Measurements from ENCODE around the gene ZBTB25. TPM values are rescaled to one million over a fixed set of nuclear protein-coding genes. Genes with fewer than 3 reads are reported as not detected.

ZBTB25 gene
- total and polyA plus RNA-seq, 8 donors, result 2.3 to 10.1 (median 3.6) TPM

DNA sequence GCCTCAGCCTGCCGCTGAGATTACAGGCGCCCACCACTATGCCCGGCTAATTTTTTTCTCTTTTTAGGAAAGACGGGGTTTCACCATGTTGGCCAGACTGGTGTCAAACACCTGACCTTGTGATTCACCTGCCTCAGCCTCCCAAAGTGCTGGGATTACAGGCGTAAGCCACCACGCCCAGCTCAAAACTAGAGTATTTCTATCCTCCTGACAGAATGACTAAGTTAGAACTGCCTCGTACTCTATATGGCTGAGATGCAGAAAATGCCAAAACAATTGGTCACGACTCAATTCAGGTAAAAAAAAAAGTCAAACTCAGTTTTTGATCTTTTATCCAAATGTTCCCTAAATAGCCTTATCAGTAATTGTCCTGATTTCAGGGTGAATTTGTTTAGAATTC lies 27.2 kb downstream of the ZBTB25 start:
- Histone ChIP-seq H3K9me3 (no peaks in the 10 kb centered on the region), H3K27me3 (no peaks in the 10 kb centered on the region), H3K4me3 (no peak overlapping the region), H3K4me1 (no peaks in the 10 kb centered on the region), H3K27ac (no peak overlapping the region), H3K36me3 (peaks cover 0 to 21% (median 8%) of the 10 kb centered on the region in 4 donors)
- whole genome bisulfite sequencing, 5 donors, result 90 to 92% (median 91%) methylated on average over 8 of the region's 8 CpGs
- intact Hi-C loops (cut with DNase I; ENCODE audit: low total_unique reads), result no loop called here
- no peak for DNase-seq
- TF ChIP-seq, protein P1, sequence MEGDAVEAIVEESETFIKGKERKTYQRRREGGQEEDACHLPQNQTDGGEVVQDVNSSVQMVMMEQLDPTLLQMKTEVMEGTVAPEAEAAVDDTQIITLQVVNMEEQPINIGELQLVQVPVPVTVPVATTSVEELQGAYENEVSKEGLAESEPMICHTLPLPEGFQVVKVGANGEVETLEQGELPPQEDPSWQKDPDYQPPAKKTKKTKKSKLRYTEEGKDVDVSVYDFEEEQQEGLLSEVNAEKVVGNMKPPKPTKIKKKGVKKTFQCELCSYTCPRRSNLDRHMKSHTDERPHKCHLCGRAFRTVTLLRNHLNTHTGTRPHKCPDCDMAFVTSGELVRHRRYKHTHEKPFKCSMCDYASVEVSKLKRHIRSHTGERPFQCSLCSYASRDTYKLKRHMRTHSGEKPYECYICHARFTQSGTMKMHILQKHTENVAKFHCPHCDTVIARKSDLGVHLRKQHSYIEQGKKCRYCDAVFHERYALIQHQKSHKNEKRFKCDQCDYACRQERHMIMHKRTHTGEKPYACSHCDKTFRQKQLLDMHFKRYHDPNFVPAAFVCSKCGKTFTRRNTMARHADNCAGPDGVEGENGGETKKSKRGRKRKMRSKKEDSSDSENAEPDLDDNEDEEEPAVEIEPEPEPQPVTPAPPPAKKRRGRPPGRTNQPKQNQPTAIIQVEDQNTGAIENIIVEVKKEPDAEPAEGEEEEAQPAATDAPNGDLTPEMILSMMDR (IDR thresholded peaks at IDR 0.05), result no peak
- no peak for TF ChIP-seq POLR2A (IDR thresholded peaks at IDR 0.05)

GRCh38 chr14:64475585-64476273 lies 27.9 kb downstream of the ZBTB25 start:
- no peaks in the 10 kb centered on the region for H3K4me1 ChIP-seq
- H3K27ac ChIP-seq, result no peak overlapping the region
- intact Hi-C loops (cut with DNase I; ENCODE audit: low total_unique reads), result no loop called here
- H3K36me3 ChIP-seq, result peaks cover 0 to 16% (median 3%) of the 10 kb centered on the region in 4 donors
- no peaks in the 10 kb centered on the region for H3K27me3 ChIP-seq
- no peaks in the 10 kb centered on the region for H3K9me3 ChIP-seq
- WGBS, 5 donors, result 88 to 92% (median 90%) methylated on average over 8 of the region's 8 CpGs
- no peak for DNase-seq
- no peak overlapping the region for H3K4me3 ChIP-seq
- TF ChIP-seq, protein P1 (IDR thresholded peaks at IDR 0.05), result no peak
- TF ChIP-seq POLR2AphosphoS5 (IDR thresholded peaks at IDR 0.05), result no peak
- no peak for TF ChIP-seq POLR2A (IDR thresholded peaks at IDR 0.05)
- no peak for TF ChIP-seq EP300 (IDR thresholded peaks at IDR 0.05)

DNA sequence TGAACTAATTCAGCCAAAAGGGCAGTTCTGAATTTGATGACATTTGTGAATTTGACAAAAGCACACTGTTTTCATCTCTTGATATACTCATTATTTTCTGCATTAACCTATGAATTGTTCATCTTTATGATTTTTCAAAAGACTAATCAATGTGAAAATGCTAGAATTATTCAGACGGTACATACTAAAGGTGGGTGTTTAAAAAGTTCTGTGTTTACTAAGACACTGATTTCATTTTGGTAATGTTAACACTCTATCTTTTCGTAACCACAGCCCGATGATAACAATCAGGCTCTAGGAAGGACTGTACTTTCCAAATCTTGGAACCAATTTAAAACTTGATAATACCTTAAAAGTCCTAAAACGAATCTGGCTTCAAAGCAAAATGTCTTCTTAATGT lies 28.9 kb downstream of the ZBTB25 start:
- intact Hi-C loops (cut with DNase I; ENCODE audit: low total_unique reads), result no loop called here
- H3K4me1 ChIP-seq, result no peaks in the 10 kb centered on the region
- H3K27me3 ChIP-seq, result no peaks in the 10 kb centered on the region
- no peak overlapping the region for H3K4me3 ChIP-seq
- TF ChIP-seq POLR2A (IDR thresholded peaks at IDR 0.05) (no peak), POLR2AphosphoS5 (IDR thresholded peaks at IDR 0.05) (no peak), EP300 (IDR thresholded peaks at IDR 0.05) (no peak)
- TF ChIP-seq, protein P1 (IDR thresholded peaks at IDR 0.05), result no peak
- no peak overlapping the region for H3K27ac ChIP-seq
- peaks cover 0 to 6% (median 1%) of the 10 kb centered on the region in 4 donors for H3K36me3 ChIP-seq
- 44 to 71% (median 60%) methylated on average over 4 of the region's 4 CpGs for WGBS, 5 donors
- no peak for DNase-seq
- no peaks in the 10 kb centered on the region for H3K9me3 ChIP-seq

- TF ChIP-seq POLR2A (IDR thresholded peaks at IDR 0.05) (no peak), EP300 (IDR thresholded peaks at IDR 0.05) (no peak), POLR2AphosphoS5 (IDR thresholded peaks at IDR 0.05) (no peak)
- TF ChIP-seq, protein P1 (IDR thresholded peaks at IDR 0.05), result no peak
- H3K27ac ChIP-seq, result no peak overlapping the region
- no peaks in the 10 kb centered on the region for H3K9me3 ChIP-seq
- DNase-seq, result no peak
- no peaks in the 10 kb centered on the region for H3K4me1 ChIP-seq
- no peaks in the 10 kb centered on the region for H3K36me3 ChIP-seq
- intact Hi-C loops (cut with DNase I; ENCODE audit: low total_unique reads), result no loop called here
- no peak overlapping the region for H3K4me3 ChIP-seq
- no peaks in the 10 kb centered on the region for H3K27me3 ChIP-seq
- WGBS, 5 donors, result 39 to 66% (median 47%) methylated on average over 2 of the region's 2 CpGs
Measured at GRCh38 chr14:64474041-64474440, 29.6 kb downstream of the ZBTB25 start.
